ENCODE data around the gene PAF1. TPM values are rescaled to one million over a fixed set of nuclear protein-coding genes. Genes with fewer than 3 reads are reported as not detected.

The PAF1 gene
- total and polyA plus RNA-seq, 2 donors (not counting 1 experiment from before 2014, with no cell fraction given), result 46.4 to 65.5 TPM

GRCh38 chr19:39428283-39429112, 37.6 kb upstream of the PAF1 start:
- peak; percentile 95 for DNase-seq (ENCODE audit: low read depth in 2 of 2)
- H3K36me3 ChIP-seq (ENCODE audit: control insufficient read depth, insufficient read depth, low read length), result peaks cover 20% of the 10 kb centered on the region
- TF ChIP-seq CTCF (conservative IDR thresholded peaks at IDR 0.05 in 1 of 2, IDR thresholded peaks at IDR 0.05 in 1 of 2; ENCODE audit: low read depth in 1 of 2, low read length in 2 of 2), result no peak
- no peak for TF ChIP-seq EZH2 (IDR thresholded peaks at IDR 0.05; ENCODE audit: low read length, missing control alignments)
- no peaks in the 10 kb centered on the region for H3K9me3 ChIP-seq (ENCODE audit: control insufficient read depth, insufficient read depth, low read depth, low read length)
- H4K20me1 ChIP-seq (ENCODE audit: control insufficient read depth, extremely low read depth, insufficient read depth, low read length), result no peaks in the 10 kb centered on the region
- no peaks in the 10 kb centered on the region for H3K27me3 ChIP-seq (ENCODE audit: control insufficient read depth, insufficient read depth, low read length)
- peak overlapping the region; percentile 94 for H3K27ac ChIP-seq (ENCODE audit: insufficient read depth, low read length)
- peaks cover 6% of the 10 kb centered on the region for H3K79me2 ChIP-seq (ENCODE audit: control insufficient read depth, insufficient read depth, low read length)
- peak overlapping the region; percentile 53 for H3K9ac ChIP-seq (ENCODE audit: insufficient read depth, low read length)
- peaks cover 12% of the 10 kb centered on the region for H3K4me1 ChIP-seq (ENCODE audit: control insufficient read depth, extremely low read depth, insufficient read depth, low read length)
- H3K4me2 ChIP-seq (ENCODE audit: extremely low read depth, insufficient read depth, low read length), result peak overlapping the region; percentile 40
- peak overlapping the region in 1 of 4 experiments; percentile 27 for H3K4me3 ChIP-seq (replicated peaks in 1 of 4; ENCODE audit: control extremely low read depth in 1 of 4, insufficient read depth in 1 of 4, low read depth in 3 of 4, low read length in 4 of 4)
- H2AFZ ChIP-seq (ENCODE audit: low read length), result no peak overlapping the region

GRCh38 chr19:39427707-39428106, 36.8 kb upstream of the PAF1 start:
- Histone ChIP-seq H3K27ac (ENCODE audit: insufficient read depth, low read length) (peak overlapping the region; percentile 94), H3K4me3 (replicated peaks in 1 of 4; ENCODE audit: control extremely low read depth in 1 of 4, insufficient read depth in 1 of 4, low read depth in 3 of 4, low read length in 4 of 4) (no peak overlapping the region), H2AFZ (ENCODE audit: low read length) (no peak overlapping the region), H4K20me1 (ENCODE audit: control insufficient read depth, extremely low read depth, insufficient read depth, low read length) (no peaks in the 10 kb centered on the region), H3K79me2 (ENCODE audit: control insufficient read depth, insufficient read depth, low read length) (no peaks in the 10 kb centered on the region), H3K36me3 (ENCODE audit: control insufficient read depth, insufficient read depth, low read length) (peaks cover 19% of the 10 kb centered on the region), H3K9ac (ENCODE audit: insufficient read depth, low read length) (no peak overlapping the region), H3K4me2 (ENCODE audit: extremely low read depth, insufficient read depth, low read length) (no peak overlapping the region), H3K27me3 (ENCODE audit: control insufficient read depth, insufficient read depth, low read length) (no peaks in the 10 kb centered on the region), H3K9me3 (ENCODE audit: control insufficient read depth, insufficient read depth, low read depth, low read length) (no peaks in the 10 kb centered on the region), H3K4me1 (ENCODE audit: control insufficient read depth, extremely low read depth, insufficient read depth, low read length) (peaks cover 12% of the 10 kb centered on the region)
- no peak for DNase-seq (ENCODE audit: low read depth in 2 of 2)
- TF ChIP-seq CTCF (conservative IDR thresholded peaks at IDR 0.05 in 1 of 2, IDR thresholded peaks at IDR 0.05 in 1 of 2; ENCODE audit: low read depth in 1 of 2, low read length in 2 of 2) (no peak), EZH2 (IDR thresholded peaks at IDR 0.05; ENCODE audit: low read length, missing control alignments) (no peak)

- peaks cover 12% of the 10 kb centered on the region for H3K4me1 ChIP-seq (ENCODE audit: control insufficient read depth, extremely low read depth, insufficient read depth, low read length)
- no peak for DNase-seq (ENCODE audit: low read depth in 2 of 2)
- H3K4me3 ChIP-seq (replicated peaks in 1 of 4; ENCODE audit: control extremely low read depth in 1 of 4, insufficient read depth in 1 of 4, low read depth in 3 of 4, low read length in 4 of 4), result no peak overlapping the region
- H3K79me2 ChIP-seq (ENCODE audit: control insufficient read depth, insufficient read depth, low read length), result no peaks in the 10 kb centered on the region
- no peaks in the 10 kb centered on the region for H3K27me3 ChIP-seq (ENCODE audit: control insufficient read depth, insufficient read depth, low read length)
- no peak overlapping the region for H2AFZ ChIP-seq (ENCODE audit: low read length)
- H3K36me3 ChIP-seq (ENCODE audit: control insufficient read depth, insufficient read depth, low read length), result peaks cover 21% of the 10 kb centered on the region
- H3K9me3 ChIP-seq (ENCODE audit: control insufficient read depth, insufficient read depth, low read depth, low read length), result no peaks in the 10 kb centered on the region
- no peaks in the 10 kb centered on the region for H4K20me1 ChIP-seq (ENCODE audit: control insufficient read depth, extremely low read depth, insufficient read depth, low read length)
- H3K9ac ChIP-seq (ENCODE audit: insufficient read depth, low read length), result no peak overlapping the region
- H3K4me2 ChIP-seq (ENCODE audit: extremely low read depth, insufficient read depth, low read length), result no peak overlapping the region
- TF ChIP-seq CTCF (conservative IDR thresholded peaks at IDR 0.05 in 1 of 2, IDR thresholded peaks at IDR 0.05 in 1 of 2; ENCODE audit: low read depth in 1 of 2, low read length in 2 of 2) (no peak), EZH2 (IDR thresholded peaks at IDR 0.05; ENCODE audit: low read length, missing control alignments) (no peak)
- H3K27ac ChIP-seq (ENCODE audit: insufficient read depth, low read length), result no peak overlapping the region
Measured at GRCh38 chr19:39426170-39426569, 35.3 kb upstream of the PAF1 start.
